PC-3 (cell line): ENCODE results near the gene RUFY3.

ENCODE experiments used
- CTCF ChIP-seq: fragments of 300-600 bp; sonication (generic); conservative IDR thresholded peaks from 2 replicates; pipeline ENCODE4 v1.5.1; 2017; ENCODE audit warnings: antibody characterized with exemption, low read depth, mild to moderate bottlenecking, low read length
- EZH2 ChIP-seq: fragments of 300-600 bp; sonication (generic); IDR thresholded peaks from one replicate; pipeline ENCODE4 v1.6.1; 2017; ENCODE audit warnings: antibody characterized with exemption, mild to moderate bottlenecking, low read length; ENCODE audit not compliant: unreplicated experiment
- EZH2phosphoT487 ChIP-seq: fragments of 300-600 bp; sonication (generic); IDR thresholded peaks from 2 replicates; pipeline ENCODE4 v1.6.1; 2018; ENCODE audit warnings: mild to moderate bottlenecking, antibody characterized with exemption, low read length, borderline replicate concordance

- TF ChIP-seq EZH2 (no peak), CTCF (no peak), EZH2phosphoT487 (no peak)
These were observed 12.1 kb upstream of the RUFY3 start for GRCh38 chr4:70709611-70710205.
